Ishikawa (cell line): ENCODE data around the gene CD19.

ENCODE experiments used
- CEBPB ChIP-seq: IDR thresholded peaks from 2 replicates; pipeline ENCODE4 v1.6.1; 2012
- CREB1 ChIP-seq: IDR thresholded peaks from 2 replicates; pipeline ENCODE4 v1.6.1; 2012; ENCODE audit warnings: low read depth
- EGR1 ChIP-seq: IDR thresholded peaks from 2 replicates; pipeline ENCODE4 v1.6.1; 2012
- EP300 ChIP-seq: IDR thresholded peaks from 2 replicates; pipeline ENCODE4 v1.6.1; 2012; ENCODE audit warnings: borderline replicate concordance
- FOXM1 ChIP-seq: IDR thresholded peaks from 2 replicates; pipeline ENCODE4 v1.6.1; 2012; ENCODE audit warnings: low read depth, borderline replicate concordance
- NFIC ChIP-seq: IDR thresholded peaks from 2 replicates; pipeline ENCODE4 v1.6.1; 2012
- RAD21 ChIP-seq: IDR thresholded peaks from 2 replicates; pipeline ENCODE4 v1.6.1; 2012; ENCODE audit warnings: low read depth
- TAF1 ChIP-seq: IDR thresholded peaks from 2 replicates; pipeline ENCODE4 v1.6.1; 2012; ENCODE audit warnings: low read depth, mild to moderate bottlenecking
- TCF12 ChIP-seq: IDR thresholded peaks from 2 replicates; pipeline ENCODE4 v1.6.1; 2012; ENCODE audit warnings: low read depth
- TEAD4 ChIP-seq: IDR thresholded peaks from 2 replicates; pipeline ENCODE4 v1.6.1; 2012
- YY1 ChIP-seq: IDR thresholded peaks from 2 replicates; pipeline ENCODE4 v1.6.1; 2012; ENCODE audit warnings: low read depth
- ZBTB7A ChIP-seq: IDR thresholded peaks from 2 replicates; pipeline ENCODE4 v1.6.1; 2012; ENCODE audit warnings: low read depth
- TF ChIP-seq, protein P1 (sequence below): IDR thresholded peaks from 2 replicates; pipeline ENCODE4 v1.6.1; 2012
- TF ChIP-seq, protein P2 (sequence below): IDR thresholded peaks from 2 replicates; pipeline ENCODE4 v1.6.1; 2012; ENCODE audit warnings: low read depth, mild to moderate bottlenecking
- TF ChIP-seq, protein P3 (sequence below): IDR thresholded peaks from 2 replicates; pipeline ENCODE4 v1.6.1; 2012

Gene CD19

DNA sequence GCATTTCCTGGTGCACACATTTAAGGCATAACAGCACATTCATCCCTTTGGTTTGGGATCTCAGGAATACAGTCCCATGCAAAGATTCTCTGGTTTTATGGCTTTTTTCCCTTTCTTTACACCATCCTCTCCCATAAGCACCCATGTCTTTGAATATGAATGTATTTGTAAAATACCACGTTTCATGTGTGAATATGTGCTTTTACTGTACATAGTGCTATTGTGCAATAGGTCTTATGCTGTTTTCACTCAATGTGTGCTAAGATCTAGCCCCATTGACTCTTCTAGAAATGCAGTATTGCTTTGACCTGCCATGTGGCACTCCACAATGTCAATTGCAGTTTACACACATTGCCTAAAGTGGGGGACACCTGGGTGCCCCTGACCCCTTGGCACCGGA lies 32.7 kb downstream of the CD19 start:
- TF ChIP-seq RAD21: no peak
- 0 out of 2 replicates have a peak, but pooled peaks have one; percentile 9 for TF ChIP-seq CEBPB

DNA sequence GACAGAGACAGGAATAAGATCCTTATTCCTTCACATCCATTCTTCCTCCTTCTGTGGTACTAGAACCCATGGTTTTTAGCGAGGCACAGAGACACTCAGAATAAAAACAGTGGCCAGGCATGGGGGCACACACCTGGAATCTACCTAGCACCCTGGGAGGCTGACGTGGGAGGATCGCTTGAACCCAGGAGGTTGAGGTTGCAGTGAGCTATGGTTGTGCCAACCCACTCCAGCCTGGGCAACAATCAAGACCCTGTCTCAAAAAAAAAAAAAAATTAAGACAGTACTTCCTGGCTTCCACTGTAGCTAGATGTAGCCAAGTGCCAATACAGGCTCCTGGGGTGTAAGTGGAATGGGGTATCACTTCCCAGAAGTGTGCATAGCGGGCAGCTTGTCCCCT lies 35.4 kb downstream of the CD19 start:
- TF ChIP-seq, protein P1, sequence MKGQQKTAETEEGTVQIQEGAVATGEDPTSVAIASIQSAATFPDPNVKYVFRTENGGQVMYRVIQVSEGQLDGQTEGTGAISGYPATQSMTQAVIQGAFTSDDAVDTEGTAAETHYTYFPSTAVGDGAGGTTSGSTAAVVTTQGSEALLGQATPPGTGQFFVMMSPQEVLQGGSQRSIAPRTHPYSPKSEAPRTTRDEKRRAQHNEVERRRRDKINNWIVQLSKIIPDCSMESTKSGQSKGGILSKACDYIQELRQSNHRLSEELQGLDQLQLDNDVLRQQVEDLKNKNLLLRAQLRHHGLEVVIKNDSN: no peak
- TF ChIP-seq, protein P2, sequence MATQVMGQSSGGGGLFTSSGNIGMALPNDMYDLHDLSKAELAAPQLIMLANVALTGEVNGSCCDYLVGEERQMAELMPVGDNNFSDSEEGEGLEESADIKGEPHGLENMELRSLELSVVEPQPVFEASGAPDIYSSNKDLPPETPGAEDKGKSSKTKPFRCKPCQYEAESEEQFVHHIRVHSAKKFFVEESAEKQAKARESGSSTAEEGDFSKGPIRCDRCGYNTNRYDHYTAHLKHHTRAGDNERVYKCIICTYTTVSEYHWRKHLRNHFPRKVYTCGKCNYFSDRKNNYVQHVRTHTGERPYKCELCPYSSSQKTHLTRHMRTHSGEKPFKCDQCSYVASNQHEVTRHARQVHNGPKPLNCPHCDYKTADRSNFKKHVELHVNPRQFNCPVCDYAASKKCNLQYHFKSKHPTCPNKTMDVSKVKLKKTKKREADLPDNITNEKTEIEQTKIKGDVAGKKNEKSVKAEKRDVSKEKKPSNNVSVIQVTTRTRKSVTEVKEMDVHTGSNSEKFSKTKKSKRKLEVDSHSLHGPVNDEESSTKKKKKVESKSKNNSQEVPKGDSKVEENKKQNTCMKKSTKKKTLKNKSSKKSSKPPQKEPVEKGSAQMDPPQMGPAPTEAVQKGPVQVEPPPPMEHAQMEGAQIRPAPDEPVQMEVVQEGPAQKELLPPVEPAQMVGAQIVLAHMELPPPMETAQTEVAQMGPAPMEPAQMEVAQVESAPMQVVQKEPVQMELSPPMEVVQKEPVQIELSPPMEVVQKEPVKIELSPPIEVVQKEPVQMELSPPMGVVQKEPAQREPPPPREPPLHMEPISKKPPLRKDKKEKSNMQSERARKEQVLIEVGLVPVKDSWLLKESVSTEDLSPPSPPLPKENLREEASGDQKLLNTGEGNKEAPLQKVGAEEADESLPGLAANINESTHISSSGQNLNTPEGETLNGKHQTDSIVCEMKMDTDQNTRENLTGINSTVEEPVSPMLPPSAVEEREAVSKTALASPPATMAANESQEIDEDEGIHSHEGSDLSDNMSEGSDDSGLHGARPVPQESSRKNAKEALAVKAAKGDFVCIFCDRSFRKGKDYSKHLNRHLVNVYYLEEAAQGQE: no peak
- TF ChIP-seq CEBPB: no peak
- TF ChIP-seq YY1: no peak
- no peak for TF ChIP-seq CREB1
- TF ChIP-seq RAD21: no peak
- no peak for TF ChIP-seq EP300
- TF ChIP-seq FOXM1: no peak
- TF ChIP-seq EGR1: no peak
- no peak for TF ChIP-seq TCF12
- no peak for TF ChIP-seq NFIC
- no peak for TF ChIP-seq TAF1
- TF ChIP-seq, protein P3, sequence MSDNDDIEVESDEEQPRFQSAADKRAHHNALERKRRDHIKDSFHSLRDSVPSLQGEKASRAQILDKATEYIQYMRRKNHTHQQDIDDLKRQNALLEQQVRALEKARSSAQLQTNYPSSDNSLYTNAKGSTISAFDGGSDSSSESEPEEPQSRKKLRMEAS: no peak

DNA sequence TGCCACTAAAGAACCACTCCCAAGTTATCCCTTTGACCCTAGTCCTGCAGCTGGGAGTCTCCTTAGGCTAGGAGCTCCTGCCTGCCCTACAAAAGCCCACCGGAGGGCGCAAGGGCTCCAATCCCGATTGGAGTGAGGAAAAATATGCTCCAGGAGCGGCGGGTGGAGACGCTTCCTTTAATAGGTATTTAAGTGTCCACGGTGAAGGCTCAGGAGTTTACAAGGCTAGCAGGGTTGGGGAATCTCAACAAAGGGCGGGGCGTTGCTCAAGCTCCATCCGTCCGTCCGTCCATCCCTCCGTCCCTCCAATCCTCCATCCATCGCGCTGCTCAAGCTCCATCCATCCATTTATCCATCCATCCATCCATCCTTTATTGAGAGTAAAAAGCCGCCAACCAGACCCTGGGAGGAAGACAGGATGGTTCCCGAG lies 42.3 kb downstream of the CD19 start:
- peak; percentile 40 for TF ChIP-seq RAD21
- no peak for TF ChIP-seq TEAD4

DNA sequence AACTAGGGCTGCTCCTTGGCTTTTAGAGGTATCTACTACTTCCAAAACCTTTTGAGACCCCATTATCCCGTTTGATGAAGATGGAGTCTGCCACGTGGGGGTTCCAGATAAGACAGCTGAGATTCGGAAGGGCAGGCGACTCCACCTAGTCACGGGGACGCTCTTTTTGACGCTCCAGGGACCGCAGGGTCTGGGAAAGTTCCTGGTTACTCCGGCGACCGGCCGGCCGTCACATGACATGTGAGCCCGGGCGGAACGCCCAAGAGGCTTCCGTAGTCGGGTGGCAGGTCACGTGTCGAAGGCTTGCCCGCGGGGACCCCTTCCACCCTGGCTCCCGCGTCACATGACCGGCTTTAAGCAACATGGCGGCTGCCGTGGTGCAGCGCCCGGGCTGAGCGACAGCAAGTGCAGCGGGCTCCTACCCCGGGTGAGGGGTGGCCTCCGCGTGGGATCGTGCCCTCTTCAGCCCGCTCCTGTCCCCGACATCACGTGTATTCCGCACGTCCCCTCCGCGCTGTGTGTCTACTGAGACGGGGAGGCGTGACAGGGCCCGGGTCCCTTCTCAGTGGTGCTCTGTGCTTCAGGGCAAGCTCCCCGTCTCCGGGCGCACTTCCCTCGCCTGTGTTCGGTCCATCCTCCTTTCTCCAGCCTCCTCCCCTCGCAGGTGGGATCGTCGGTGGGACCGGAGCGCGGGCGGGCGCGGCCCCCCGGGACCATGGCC lies 42.8 kb downstream of the CD19 start, which contains the start of gene SPNS1:
Gene SPNS1, plus strand, starts transcription at position 342 of the 721 bp plus-strand sequence. Its CDS starts 374 bp downstream, at position 716.
- TF ChIP-seq TCF12 (peak; percentile 79; the same call in 1 of the 2 replicates), YY1 (peak; percentile 99), TAF1 (peak; percentile 95), TEAD4 (no peak), NFIC (peak; percentile 25; the same call in 1 of the 2 replicates), EP300 (no peak), CEBPB (no peak; the same call in 1 of the 2 replicates)
- TF ChIP-seq, protein P1: peak; percentile 99
- TF ChIP-seq, protein P3: peak; percentile 91

DNA sequence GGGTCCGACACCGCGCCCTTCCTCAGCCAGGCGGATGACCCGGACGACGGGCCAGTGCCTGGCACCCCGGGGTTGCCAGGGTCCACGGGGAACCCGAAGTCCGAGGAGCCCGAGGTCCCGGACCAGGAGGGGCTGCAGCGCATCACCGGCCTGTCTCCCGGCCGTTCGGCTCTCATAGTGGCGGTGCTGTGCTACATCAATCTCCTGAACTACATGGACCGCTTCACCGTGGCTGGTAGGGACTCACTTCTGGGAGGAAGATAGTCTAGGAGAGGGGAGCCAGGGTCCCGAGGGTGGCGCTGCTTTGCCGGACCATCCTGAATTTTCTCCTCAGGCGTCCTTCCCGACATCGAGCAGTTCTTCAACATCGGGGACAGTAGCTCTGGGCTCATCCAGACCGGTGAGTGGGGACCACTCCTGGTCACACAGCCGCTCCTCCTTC lies 43.4 kb downstream of the CD19 start:
- TF ChIP-seq ZBTB7A (no peak), NFIC (no peak), TAF1 (no peak), TCF12 (no peak), EGR1 (no peak), TEAD4 (no peak), CREB1 (no peak), CEBPB (no peak)

DNA sequence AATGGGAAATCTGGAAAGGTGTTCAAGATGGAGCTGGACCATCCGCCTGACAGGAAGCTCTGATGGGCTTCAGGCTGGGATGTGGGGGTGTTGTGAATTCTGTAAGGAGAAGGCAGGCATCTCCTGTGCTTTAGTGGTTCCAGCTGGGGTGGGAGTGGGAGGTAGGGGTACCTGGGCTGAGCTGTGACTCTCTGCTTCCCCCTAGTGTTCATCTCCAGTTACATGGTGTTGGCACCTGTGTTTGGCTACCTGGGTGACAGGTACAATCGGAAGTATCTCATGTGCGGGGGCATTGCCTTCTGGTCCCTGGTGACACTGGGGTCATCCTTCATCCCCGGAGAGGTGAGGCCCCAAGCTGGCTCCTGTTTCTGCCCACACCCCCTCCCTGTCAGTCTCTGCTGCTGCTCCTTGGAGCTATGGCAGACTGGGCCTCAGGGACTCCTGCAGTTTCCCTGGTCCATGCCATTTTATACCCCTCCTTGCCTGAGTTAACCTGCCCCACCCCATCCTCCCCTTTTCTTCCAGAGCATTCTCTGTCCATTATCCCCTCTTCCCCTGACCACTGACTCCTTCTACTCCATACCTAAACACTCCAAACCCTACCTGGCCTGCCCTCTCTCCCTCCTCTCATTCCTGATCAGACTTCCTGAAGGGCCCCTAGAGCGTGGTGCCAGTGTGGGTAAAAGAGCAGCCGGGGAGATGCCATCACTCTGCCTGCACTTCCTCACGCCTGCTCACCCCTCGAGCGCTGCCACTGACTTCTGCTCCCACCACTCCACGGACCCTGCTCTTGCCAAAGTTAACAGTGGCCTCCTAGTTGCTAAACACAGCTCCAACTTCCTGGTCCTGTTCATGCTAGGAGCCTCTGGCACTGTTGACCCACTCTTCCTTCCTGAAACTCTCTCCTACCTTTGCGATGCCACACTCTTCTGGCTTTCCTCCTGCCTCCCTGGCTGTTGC lies 46.2 kb downstream of the CD19 start:
- no peak for TF ChIP-seq YY1
- peak; percentile 42; the same call in 1 of the 2 replicates for TF ChIP-seq RAD21
- no peak for TF ChIP-seq NFIC
- TF ChIP-seq ZBTB7A: peak; percentile 60; the same call in 1 of the 2 replicates
- no peak for TF ChIP-seq FOXM1
- no peak for TF ChIP-seq EGR1
- no peak for TF ChIP-seq CREB1
- TF ChIP-seq TAF1: no peak
- TF ChIP-seq, protein P3: no peak

DNA sequence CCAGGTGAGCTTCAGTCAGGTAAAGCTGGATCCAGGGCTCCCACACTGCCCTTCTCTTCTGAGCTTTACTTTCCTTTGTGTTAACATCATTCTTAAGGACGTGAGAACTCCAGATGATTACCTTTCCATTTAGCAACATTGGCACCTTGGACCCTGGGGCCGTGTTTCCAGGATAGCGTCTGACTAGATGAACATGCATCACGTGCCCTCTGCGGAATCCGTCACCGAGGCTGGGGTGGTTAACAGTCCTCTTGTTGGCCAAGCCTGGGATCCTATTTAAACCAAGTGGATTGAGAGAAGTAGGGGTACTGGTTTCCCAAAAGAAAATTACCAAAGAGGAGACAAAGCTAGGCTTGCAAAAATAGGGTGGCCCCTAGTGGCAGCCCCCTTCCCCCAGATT lies 49.2 kb downstream of the CD19 start:
- TF ChIP-seq RAD21: no peak
- no peak for TF ChIP-seq TEAD4
- TF ChIP-seq TAF1: no peak
